ENCODE data around the gene EXPH5.

EXPH5 gene

DNA sequence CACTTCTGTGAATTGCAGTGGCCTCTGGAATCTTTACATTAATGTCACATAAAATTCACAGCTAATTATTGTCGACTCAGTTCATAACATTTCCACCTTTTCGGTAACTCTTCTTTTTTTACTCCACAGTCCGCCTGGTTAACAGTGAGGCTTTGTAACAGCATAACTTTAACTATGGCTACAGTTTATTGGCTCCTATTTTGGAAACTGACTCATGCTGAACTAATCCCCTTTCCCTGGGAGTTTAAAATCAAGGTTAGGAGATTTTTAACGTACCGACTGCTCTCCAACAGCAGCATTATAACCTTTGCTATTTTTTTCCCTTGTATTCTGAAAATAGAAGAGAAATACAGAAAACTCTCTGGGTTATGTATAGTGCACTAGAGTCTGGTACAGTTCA lies 92.2 kb downstream of the EXPH5 start:
- Histone ChIP-seq H3K9me3 (no peaks in the 10 kb centered on the region), H3K27me3 (ENCODE audit: low read depth) (no peaks in the 10 kb centered on the region), H3K36me3 (replicated peaks) (no peaks in the 10 kb centered on the region), H3K4me3 (no peak overlapping the region), H3K4me1 (peaks cover 11% of the 10 kb centered on the region)
- in situ Hi-C loops (cut with MboI; ENCODE audit: low sequenced_read_pairs) = no loop called here
- DNase-seq (ENCODE audit: low spot score in 2 of 2) = no peak

DNA sequence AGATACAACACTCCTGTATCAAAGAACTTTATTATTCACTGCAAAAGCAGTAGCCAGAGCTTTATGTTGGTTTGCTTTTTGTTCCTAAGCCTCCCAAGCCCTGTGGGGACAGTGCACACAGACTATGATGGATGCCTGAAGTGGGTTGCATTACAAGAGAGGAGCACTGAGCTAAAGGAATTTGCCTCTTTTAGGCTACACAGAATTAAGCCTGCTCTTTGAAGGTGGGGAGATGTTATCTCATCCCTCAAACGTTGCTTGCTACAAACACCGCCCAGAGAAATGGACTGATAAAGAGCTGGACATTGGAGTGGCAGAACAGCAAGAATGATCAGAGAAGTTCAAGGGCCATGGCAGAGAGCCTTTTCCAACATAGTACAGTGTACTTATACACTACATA lies 92.8 kb downstream of the EXPH5 start:
- H3K4me1 ChIP-seq = peaks cover 16% of the 10 kb centered on the region
- no peaks in the 10 kb centered on the region for H3K9me3 ChIP-seq
- no peaks in the 10 kb centered on the region for H3K36me3 ChIP-seq (replicated peaks)
- no peak overlapping the region for H3K4me3 ChIP-seq
- in situ Hi-C loops (cut with MboI; ENCODE audit: low sequenced_read_pairs) = no loop called here
- DNase-seq (ENCODE audit: low spot score in 2 of 2) = peak; percentile 16 to 58
- H3K27me3 ChIP-seq (ENCODE audit: low read depth) = no peaks in the 10 kb centered on the region

- no peaks in the 10 kb centered on the region for H3K9me3 ChIP-seq
- DNase-seq (ENCODE audit: low spot score in 2 of 2) = no peak
- no peak overlapping the region for H3K4me3 ChIP-seq
- H3K36me3 ChIP-seq (replicated peaks) = 0 out of 2 replicates have a peak, but pooled peaks cover 3% of the 10 kb centered on the region
- peaks cover 16% of the 10 kb centered on the region for H3K4me1 ChIP-seq
- in situ Hi-C loops (cut with MboI; ENCODE audit: low sequenced_read_pairs) = no loop called here
- H3K27me3 ChIP-seq (ENCODE audit: low read depth) = no peaks in the 10 kb centered on the region
Measured at GRCh38 chr11:108500169-108500568, 93.4 kb downstream of the EXPH5 start.

GRCh38 chr11:108498816-108499408 lies 94.7 kb downstream of the EXPH5 start:
- Histone ChIP-seq H3K36me3 (replicated peaks) (0 out of 2 replicates have a peak, but pooled peaks cover 3% of the 10 kb centered on the region), H3K9me3 (no peaks in the 10 kb centered on the region), H3K27me3 (ENCODE audit: low read depth) (no peaks in the 10 kb centered on the region), H3K4me1 (peaks cover 16% of the 10 kb centered on the region), H3K4me3 (peak overlapping the region; percentile 35)
- in situ Hi-C loops (cut with MboI; ENCODE audit: low sequenced_read_pairs) = loop anchor here (10.0 kb wide), 1 partner anchor 274 kb away; the partner anchor contains the start of genes ATM and NPAT
- peak in 1 of 2 experiments; percentile 9 for DNase-seq (ENCODE audit: low spot score in 2 of 2)

DNA sequence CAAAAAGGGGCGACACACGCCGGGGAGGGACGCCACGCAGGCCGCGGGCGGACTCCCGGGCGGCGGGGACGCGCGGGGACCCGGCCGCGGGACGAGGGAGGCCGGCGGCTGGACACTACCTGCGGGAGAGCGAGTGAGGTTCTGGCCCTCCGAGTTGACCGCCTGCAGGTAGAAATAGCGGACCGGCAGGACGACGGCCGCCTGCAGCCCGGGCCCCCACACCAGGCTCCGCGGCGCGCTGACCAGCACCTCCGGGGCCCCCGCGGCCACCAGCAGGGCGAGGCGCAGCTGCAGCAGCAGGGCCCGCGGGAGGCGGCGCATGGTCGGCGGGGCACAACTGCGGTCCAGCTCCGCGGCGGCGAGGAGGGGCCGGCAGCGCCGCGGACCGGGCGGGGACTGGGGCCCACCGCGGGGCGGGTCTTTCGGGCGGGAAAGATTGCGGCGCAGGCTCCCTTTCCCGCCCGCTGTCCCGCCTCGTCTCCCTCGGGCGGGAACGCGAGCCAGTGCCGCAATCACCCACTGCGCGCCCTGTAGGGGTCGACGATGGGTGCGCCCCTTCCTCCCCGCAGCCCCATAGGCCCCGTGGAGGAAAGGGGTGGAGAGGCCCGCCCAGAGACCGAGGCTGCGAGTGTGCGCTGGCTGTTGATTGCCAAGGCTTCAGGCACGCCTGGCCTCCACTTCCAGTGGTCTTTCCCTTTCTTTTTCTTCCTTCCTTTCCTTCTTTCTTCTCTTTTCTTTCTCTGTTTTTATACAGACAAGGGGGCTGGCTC lies 95.3 kb downstream of the EXPH5 start, which contains the start of gene POGLUT3:
POGLUT3 (minus strand) TSS at position 339 of the 770 bp plus-strand sequence; CDS start at position 321, 18 bp downstream.
- Histone ChIP-seq H3K4me3 (peak within 1 kb of the TSS; percentile 35), H3K36me3 (replicated peaks) (0 out of 2 replicates have a peak, but pooled peaks cover 3% of the 10 kb centered on the region), H3K4me1 (peaks cover 16% of the 10 kb centered on the region), H3K9me3 (no peaks in the 10 kb centered on the region), H3K27me3 (ENCODE audit: low read depth) (no peaks in the 10 kb centered on the region)
- peak; percentile 62 to 79 for DNase-seq (ENCODE audit: low spot score in 2 of 2)
- in situ Hi-C loops (cut with MboI; ENCODE audit: low sequenced_read_pairs) = loop anchor here (10.0 kb wide), 1 partner anchor 273 kb away; the partner anchor contains the start of genes ATM and NPAT

DNA sequence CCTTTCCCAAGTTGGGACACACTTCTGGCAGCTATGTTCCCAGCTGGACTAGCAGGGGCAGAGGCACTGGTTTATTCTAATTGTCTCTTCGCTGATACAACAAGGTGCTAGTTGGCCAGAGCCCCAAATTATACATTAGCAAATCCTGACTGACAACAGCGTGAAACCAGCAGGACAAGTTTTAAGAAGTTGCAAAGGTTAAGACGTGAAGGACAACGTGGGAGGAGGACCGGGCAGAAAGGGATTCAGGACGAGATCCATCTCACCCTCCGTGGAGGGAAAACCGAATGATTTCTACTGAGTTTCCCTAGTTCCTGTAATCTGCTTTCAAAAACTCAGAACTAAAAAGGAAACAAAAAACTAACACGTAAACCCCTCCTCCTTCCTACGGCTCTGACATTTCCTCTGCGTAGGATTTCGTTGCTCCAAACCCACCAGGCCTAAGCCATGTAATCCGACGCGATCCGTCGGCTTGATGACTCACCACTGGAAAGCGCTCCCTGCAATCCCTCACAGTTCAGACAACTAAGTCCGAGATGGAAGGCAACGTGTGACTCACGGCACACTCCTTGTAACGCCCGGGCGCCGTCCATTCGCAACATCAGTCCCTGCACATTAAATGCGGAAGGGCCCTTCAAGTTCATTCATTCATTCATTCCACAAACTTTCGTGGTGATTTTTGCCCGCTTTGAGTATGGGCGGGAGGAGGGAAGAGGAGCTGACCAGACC lies 96.1 kb downstream of the EXPH5 start:
- in situ Hi-C loops (cut with MboI; ENCODE audit: low sequenced_read_pairs) = loop anchor here (10.0 kb wide), 1 partner anchor 273 kb away; the partner anchor contains the start of genes ATM and NPAT

DNA sequence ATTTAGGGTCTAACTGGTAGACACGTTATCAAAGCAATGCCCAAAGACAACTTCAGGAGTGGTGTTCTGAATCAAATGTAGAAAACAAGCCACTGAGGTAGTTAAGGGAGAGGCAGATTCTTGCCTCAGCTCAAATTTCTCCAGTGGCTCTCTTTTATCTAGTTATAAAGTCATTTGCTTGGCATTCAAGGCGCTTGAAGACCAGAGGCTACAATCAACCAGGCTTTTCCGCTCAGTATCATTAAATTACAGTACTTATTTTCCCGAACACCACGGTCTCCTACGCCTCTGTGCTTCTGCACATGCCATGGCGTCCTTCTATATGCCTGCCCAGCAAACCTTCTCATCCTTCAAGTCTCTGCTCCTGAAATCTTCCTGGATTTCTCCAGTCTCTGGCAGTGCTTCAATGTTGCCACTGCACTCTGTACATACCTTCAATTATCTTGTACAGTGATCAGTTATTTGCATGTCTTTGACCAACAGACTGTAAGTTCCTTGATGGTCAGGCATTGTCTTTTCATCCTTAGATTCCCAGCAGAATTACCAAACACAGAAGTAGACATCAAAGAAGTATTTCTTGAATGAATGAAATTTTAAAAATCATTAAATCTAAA lies 96.8 kb downstream of the EXPH5 start:
- peaks cover 16% of the 10 kb centered on the region for H3K4me1 ChIP-seq
- in situ Hi-C loops (cut with MboI; ENCODE audit: low sequenced_read_pairs) = loop anchor here (10.0 kb wide), 1 partner anchor 272 kb away; the partner anchor contains the start of genes ATM and NPAT
- H3K9me3 ChIP-seq = no peaks in the 10 kb centered on the region
- no peaks in the 10 kb centered on the region for H3K27me3 ChIP-seq (ENCODE audit: low read depth)
- H3K4me3 ChIP-seq = peak overlapping the region; percentile 35
- DNase-seq (ENCODE audit: low spot score in 2 of 2) = peak; percentile 16 to 48
- 0 out of 2 replicates have a peak, but pooled peaks cover 3% of the 10 kb centered on the region for H3K36me3 ChIP-seq (replicated peaks)

More for the DNA sequence above, 96.1 kb downstream of the EXPH5 start:
- Histone ChIP-seq H3K27me3 (ENCODE audit: low read depth) (no peaks in the 10 kb centered on the region), H3K36me3 (replicated peaks) (0 out of 2 replicates have a peak, but pooled peaks cover 3% of the 10 kb centered on the region), H3K4me3 (peak overlapping the region; percentile 35), H3K9me3 (no peaks in the 10 kb centered on the region), H3K4me1 (peaks cover 16% of the 10 kb centered on the region)
- DNase-seq (ENCODE audit: low spot score in 2 of 2) = peak; percentile 88 to 93

DNA sequence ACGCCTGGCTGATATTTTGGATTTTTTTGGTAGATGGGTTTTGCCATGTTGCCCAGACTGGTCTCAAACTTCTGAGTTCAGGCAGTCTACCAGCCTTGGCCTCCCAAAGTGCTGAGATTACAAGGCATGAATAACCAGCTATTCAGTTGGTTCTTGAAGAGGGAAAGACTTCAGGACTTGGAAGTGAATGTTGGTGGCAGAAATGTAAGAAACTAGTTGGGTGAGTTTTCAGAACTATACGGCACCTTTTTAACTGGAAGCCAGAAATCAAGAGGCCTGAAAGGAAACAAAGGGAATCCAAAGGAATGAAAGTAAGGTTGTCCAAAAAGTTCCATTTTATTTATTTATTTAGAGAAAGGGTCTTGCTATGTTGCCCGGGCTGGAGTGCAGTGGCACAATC lies 98.2 kb downstream of the EXPH5 start:
- in situ Hi-C loops (cut with MboI; ENCODE audit: low sequenced_read_pairs) = loop anchor here (10.0 kb wide), 1 partner anchor 271 kb away; the partner anchor contains the start of genes ATM and NPAT
- no peak for DNase-seq (ENCODE audit: low spot score in 2 of 2)
- Histone ChIP-seq H3K4me1 (peaks cover 16% of the 10 kb centered on the region), H3K9me3 (no peaks in the 10 kb centered on the region), H3K27me3 (ENCODE audit: low read depth) (no peaks in the 10 kb centered on the region), H3K36me3 (replicated peaks) (peaks cover 3% of the 10 kb centered on the region; the same call in 1 of the 2 replicates), H3K4me3 (no peak overlapping the region)

DNA sequence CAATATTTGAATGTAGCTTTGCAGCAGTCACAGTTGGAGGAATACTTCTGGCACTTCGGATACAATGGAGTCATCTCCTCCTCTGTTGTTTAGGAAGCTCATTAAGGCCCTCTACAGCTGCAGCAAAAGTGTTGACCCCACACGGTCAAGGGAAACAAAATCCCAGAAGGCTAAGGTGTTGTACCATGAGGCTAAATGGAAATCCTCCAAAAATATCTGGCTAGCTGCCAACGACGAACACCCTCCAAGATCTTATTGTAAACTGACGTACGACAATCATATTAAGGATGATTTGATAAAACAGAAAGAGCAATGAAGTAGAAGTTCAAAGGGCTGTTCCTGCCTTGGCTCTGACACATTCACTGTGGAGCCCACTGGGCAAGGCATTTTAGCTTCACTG lies 99.4 kb downstream of the EXPH5 start:
- Histone ChIP-seq H3K4me3 (no peak overlapping the region), H3K4me1 (peaks cover 16% of the 10 kb centered on the region), H3K27me3 (ENCODE audit: low read depth) (no peaks in the 10 kb centered on the region), H3K9me3 (no peaks in the 10 kb centered on the region), H3K36me3 (replicated peaks) (peaks cover 10% of the 10 kb centered on the region)
- no peak for DNase-seq (ENCODE audit: low spot score in 2 of 2)
- in situ Hi-C loops (cut with MboI; ENCODE audit: low sequenced_read_pairs) = loop anchor here (10.0 kb wide), 1 partner anchor 269 kb away; the partner anchor contains the start of genes ATM and NPAT

DNA sequence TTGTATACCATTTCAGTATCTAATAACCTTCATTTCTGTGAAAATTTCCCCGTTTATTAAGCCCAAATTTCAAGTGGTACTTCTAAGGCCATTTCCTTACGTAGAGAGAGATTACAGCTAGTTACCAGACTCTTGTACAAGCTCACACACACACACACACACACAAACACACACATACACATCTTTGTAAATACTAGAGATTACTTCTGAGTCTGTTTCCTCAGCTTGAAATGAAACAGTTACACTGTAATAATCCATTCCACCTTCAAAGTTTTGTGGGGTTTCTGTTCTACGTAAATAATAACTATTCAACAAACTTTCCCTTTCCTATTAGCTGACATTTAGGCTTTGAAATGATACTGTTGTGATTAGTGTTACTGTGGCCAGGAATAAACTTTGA lies 101.6 kb downstream of the EXPH5 start:
- H3K36me3 ChIP-seq (replicated peaks) = peaks cover 26% of the 10 kb centered on the region
- in situ Hi-C loops (cut with MboI; ENCODE audit: low sequenced_read_pairs) = loop anchor here (10.0 kb wide), 1 partner anchor 267 kb away; the partner anchor contains the start of genes ATM and NPAT
- H3K27me3 ChIP-seq (ENCODE audit: low read depth) = no peaks in the 10 kb centered on the region
- no peak overlapping the region for H3K4me3 ChIP-seq
- H3K9me3 ChIP-seq = no peaks in the 10 kb centered on the region
- DNase-seq (ENCODE audit: low spot score in 2 of 2) = no peak
- peaks cover 11% of the 10 kb centered on the region for H3K4me1 ChIP-seq

- H3K36me3 ChIP-seq (replicated peaks) = peaks cover 56% of the 10 kb centered on the region
- H3K9me3 ChIP-seq = no peaks in the 10 kb centered on the region
- H3K4me3 ChIP-seq = no peak overlapping the region
- no peak for DNase-seq (ENCODE audit: low spot score in 2 of 2)
- in situ Hi-C loops (cut with MboI; ENCODE audit: low sequenced_read_pairs) = loop anchor here (5.0 kb wide), 1 partner anchor 150 kb away; no protein-coding TSS in a partner anchor
- H3K4me1 ChIP-seq = peaks cover 5% of the 10 kb centered on the region; the same call in 1 of the 2 replicates
- no peaks in the 10 kb centered on the region for H3K27me3 ChIP-seq (ENCODE audit: low read depth)
Measured at GRCh38 chr11:108486828-108487227, 106.7 kb downstream of the EXPH5 start.

DNA sequence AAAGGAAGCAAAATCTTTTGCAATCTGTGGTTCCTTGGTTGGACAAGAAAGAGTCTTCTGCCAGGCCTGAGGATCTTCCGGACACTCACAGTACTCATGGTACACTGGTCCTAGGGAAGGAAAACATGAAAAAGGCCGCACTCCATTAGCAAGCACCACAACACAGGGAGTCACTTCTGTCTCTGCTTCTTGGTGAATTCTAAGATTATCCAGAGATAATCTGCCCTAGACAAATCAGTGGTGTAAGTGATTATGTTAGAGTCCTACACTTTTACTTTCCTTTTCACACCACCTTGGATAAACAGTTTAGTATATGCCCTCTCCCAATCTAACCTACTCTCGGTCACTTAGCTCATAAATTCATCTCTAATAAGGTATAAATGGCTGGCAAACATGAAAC lies 107.2 kb downstream of the EXPH5 start:
- H3K36me3 ChIP-seq (replicated peaks) = peaks cover 60% of the 10 kb centered on the region
- DNase-seq (ENCODE audit: low spot score in 2 of 2) = no peak
- peaks cover 5% of the 10 kb centered on the region; the same call in 1 of the 2 replicates for H3K4me1 ChIP-seq
- H3K27me3 ChIP-seq (ENCODE audit: low read depth) = no peaks in the 10 kb centered on the region
- H3K9me3 ChIP-seq = no peaks in the 10 kb centered on the region
- in situ Hi-C loops (cut with MboI; ENCODE audit: low sequenced_read_pairs) = loop anchor here (5.0 kb wide), 1 partner anchor 151 kb away; no protein-coding TSS in a partner anchor
- H3K4me3 ChIP-seq = no peak overlapping the region

GRCh38 chr11:108483163-108483562 lies 110.4 kb downstream of the EXPH5 start:
- Histone ChIP-seq H3K4me1 (peaks cover 5% of the 10 kb centered on the region; the same call in 1 of the 2 replicates), H3K9me3 (no peaks in the 10 kb centered on the region), H3K27me3 (ENCODE audit: low read depth) (no peaks in the 10 kb centered on the region), H3K36me3 (replicated peaks) (peaks cover 50% of the 10 kb centered on the region), H3K4me3 (no peak overlapping the region)
- DNase-seq (ENCODE audit: low spot score in 2 of 2) = no peak
- in situ Hi-C loops (cut with MboI; ENCODE audit: low sequenced_read_pairs) = no loop called here
